KOPT-K1 (cell line): ENCODE results near the gene AMER3.

Experiments used
- H3K27ac ChIP-seq: fragments of 200-600 bp; sonication (generic); 2 replicates; pipeline ENCODE4 v1.5.1; 2016; ENCODE audit warnings: antibody characterized with exemption, mild to moderate bottlenecking, low read depth, low read length; ENCODE audit not compliant: poor library complexity, severe bottlenecking
- H3K36me3 ChIP-seq: fragments of 200-600 bp; sonication (generic); 2 replicates; pipeline ENCODE4 v1.5.1; 2017; ENCODE audit warnings: antibody characterized with exemption, mild to moderate bottlenecking, low read length, moderate library complexity; ENCODE audit not compliant: insufficient read depth
- H3K9me3 ChIP-seq: fragments of 200-600 bp; sonication (generic); 2 replicates; pipeline ENCODE4 v1.5.1; 2017; ENCODE audit warnings: antibody characterized with exemption, low read length, mild to moderate bottlenecking; ENCODE audit not compliant: insufficient read depth, poor library complexity, severe bottlenecking

The AMER3 gene

DNA sequence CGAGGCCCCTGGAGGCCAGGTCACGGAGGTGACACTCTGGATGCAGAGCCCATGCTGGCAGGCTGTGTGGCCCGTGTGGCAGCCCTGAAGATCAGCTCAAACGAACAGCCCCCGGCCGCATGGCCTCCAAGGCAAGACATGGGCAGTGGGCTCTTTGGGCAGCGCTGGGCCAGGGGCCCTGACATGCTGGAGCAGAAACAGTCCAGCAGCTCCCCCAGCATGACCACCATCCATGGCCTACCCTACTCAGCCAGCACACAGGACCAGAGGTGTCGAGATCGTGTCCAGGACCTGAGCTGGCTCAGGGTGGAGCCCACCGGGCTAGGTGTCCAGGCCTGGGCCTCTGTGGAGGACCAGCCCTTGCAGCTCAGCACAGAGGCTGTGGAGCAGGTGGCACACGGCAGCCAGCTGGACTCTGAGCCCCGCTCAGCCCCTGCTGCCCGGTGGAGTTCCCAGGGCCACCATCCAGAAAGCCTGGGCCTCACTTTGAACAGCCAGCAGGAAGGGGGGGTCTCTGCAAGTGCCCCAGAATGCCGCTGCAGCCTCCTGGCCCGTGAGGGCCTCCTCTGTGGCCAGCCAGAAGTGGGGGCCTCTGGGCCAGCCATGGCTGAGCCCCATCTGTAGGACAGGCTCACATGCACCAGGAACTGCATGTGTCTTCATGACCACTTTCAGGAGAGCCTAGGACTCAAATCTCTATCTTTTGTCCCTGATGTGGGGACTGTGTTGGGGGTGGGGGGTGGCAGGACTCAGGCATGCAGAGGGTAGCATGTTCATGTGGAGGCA, 8.9 kb downstream of the AMER3 start:
- Histone ChIP-seq H3K9me3 (no peaks in the 10 kb centered on the region), H3K36me3 (no peaks in the 10 kb centered on the region), H3K27ac (no peak overlapping the region)

DNA sequence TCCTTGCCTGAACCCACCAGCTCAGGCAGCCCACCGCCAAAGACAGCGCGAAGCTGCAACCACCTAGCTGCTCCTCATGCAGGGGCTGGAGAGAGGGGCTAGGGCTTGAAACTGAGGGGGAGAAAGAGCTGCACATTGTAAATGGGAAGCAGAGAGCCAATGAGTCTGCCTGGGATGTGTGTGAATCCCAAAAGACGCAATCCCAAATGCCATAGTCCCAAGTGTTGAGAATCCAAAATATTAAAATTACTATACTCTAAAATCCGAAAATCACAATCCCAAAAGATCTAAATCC, 9.4 kb downstream of the AMER3 start:
- Histone ChIP-seq H3K9me3 (no peaks in the 10 kb centered on the region), H3K36me3 (no peaks in the 10 kb centered on the region), H3K27ac (no peak overlapping the region)

DNA sequence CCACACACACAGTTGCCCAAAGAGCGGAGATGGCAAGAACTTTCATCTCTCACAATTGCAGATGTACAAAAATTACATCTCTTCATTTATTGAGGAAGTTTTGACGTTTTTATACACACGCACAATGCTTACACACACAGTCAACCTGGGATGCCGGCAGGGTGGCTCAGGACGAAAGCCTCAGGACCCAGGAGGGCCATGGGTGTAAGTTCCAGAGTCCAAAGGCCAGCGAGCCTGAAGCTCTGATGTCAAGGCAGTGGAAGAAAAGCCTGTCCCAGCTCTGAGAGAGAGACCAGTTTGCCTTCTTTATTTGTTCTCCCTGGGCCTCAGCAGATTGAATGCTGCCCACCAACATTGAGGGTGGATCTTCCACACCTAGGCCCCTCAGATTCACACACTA, 10.1 kb downstream of the AMER3 start:
- no peak overlapping the region for H3K27ac ChIP-seq
- no peaks in the 10 kb centered on the region for H3K36me3 ChIP-seq

DNA sequence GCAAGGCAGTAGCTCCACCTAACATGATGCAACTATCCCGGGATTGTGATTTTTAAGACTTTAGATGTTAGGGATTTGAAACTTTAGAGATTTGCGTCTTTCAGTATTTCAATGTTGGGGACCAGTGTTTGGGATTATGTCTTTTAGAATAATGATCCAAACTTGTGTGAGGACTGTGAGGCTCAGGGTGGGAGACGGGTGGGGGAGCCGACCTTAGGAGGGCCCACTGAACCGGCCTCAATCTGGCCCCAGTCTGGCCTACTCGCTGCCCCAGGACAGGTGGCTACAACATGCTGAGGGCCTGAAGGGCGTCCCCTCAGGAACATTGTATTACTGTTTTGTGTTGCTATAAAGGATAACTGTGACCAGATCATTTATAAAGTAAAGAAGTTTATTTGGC, 10.7 kb downstream of the AMER3 start:
- Histone ChIP-seq H3K9me3 (no peaks in the 10 kb centered on the region), H3K36me3 (no peaks in the 10 kb centered on the region), H3K27ac (no peak overlapping the region)

More for the DNA sequence above, 10.1 kb downstream of the AMER3 start:
- H3K9me3 ChIP-seq: no peaks in the 10 kb centered on the region

DNA sequence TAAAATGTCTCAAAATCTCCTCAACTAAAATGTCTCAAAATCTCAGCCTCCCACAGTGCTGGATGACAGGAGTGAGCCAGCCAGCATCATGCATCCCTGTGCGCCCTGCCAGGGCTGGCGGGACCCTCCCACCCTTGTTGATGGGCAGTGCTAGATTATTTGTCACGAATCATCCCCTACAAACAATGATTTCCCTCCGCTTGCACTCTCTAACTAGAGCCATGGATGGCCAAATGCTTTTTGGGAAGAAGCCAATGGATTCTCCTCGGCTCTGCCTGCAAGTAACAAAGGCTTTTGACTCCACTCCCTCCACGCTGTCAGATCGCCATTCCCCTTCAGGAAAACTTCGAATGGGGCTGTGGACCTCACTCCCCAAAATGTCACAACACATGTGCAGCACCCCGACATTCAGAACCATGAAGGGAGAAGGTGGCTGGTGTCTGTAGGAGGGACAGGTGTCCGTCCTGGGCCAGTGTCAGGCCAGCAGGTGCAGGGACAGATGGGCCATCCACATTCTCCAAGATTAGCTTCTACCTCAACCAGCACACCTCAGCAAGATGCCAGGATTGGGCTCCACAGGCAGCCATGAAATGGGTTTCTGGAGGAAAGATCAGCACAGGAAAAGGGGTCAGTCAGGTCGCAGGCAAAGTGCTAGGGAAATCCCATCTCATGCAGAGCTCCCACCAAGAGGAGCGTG, 11.5 kb downstream of the AMER3 start:
- H3K36me3 ChIP-seq: no peaks in the 10 kb centered on the region

DNA sequence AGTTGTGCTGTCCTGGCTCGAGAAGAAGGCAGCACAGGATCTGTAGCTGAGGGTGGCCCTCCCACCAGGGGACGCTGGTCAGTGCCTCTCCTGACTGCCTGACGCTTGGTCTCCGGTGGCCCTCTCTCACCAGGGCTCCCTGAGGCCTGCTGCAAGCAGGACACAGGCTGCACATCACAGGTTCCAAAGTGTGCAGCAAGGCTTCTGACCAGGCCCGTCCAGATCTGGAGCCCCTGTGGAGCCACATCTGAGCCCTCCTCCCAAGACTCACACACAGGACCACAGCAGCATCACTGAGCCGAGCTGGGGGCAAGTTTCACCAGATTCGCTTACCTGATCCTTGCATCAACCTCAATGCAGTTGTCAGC, 12.1 kb downstream of the AMER3 start:
- Histone ChIP-seq H3K27ac (no peak overlapping the region), H3K36me3 (no peaks in the 10 kb centered on the region), H3K9me3 (no peaks in the 10 kb centered on the region)

More for the DNA sequence above, 11.5 kb downstream of the AMER3 start:
- no peaks in the 10 kb centered on the region for H3K9me3 ChIP-seq
- H3K27ac ChIP-seq: no peak overlapping the region

DNA sequence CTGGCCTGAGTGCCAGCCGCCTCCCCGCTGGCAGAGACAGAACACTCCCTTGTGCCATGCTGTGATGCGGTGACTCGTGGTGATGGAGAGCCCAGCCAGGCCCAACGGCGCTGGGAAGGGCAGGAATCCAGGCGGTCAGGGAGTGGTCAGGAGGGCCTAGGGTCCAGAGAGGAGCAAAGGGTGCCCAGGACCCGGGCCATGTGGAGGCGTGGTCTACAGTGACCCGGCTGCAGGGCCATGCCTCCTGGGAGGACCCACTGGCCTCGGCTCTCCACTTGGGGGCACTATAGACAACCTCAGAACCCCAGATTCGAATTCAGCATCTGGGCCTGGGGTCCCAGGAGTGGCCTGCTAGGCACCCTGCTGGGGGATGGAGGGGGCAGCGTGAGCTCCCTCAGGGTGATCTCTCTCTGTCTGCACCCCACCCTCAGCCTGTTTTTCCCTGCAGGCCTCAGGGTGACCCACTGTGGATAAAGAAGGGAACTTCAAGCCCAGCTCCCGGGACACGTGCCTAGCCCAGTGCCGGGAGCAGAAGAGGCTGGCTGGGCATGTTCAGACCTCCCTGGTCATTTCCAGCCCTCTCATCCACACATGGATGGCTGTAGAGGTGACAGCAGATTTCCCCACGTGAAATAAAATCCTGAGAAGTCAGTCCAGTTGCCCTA, 13.0 kb downstream of the AMER3 start:
- Histone ChIP-seq H3K9me3 (no peaks in the 10 kb centered on the region), H3K27ac (no peak overlapping the region), H3K36me3 (no peaks in the 10 kb centered on the region)

DNA sequence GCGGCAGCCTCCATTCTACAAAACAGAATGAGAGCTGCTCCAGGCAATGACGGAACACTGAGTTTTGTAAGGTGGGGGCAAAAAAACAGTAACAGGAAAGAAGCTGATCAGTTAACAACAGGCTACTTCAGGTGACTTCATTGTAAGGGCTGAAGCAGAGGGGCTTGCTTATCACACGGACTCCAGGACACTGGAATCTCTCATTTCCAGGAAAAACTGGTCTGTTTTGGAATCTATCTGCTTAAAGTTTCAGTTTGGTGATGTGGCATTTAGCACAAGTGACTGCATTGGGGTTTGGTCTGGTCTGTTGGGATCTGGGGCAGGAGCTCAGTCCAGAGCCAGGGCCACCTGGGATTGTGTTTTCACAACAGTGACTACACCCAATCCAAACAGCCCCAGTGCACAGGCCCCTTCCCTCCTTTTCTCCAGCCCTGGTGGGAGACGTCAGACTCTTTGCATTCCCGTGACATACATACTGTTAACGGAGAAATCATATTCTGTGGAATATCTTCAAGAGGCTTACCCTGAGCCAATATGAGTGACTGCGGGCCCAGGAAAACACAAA, 14.1 kb downstream of the AMER3 start:
- no peaks in the 10 kb centered on the region for H3K36me3 ChIP-seq
- H3K27ac ChIP-seq: no peak overlapping the region
- no peaks in the 10 kb centered on the region for H3K9me3 ChIP-seq

DNA sequence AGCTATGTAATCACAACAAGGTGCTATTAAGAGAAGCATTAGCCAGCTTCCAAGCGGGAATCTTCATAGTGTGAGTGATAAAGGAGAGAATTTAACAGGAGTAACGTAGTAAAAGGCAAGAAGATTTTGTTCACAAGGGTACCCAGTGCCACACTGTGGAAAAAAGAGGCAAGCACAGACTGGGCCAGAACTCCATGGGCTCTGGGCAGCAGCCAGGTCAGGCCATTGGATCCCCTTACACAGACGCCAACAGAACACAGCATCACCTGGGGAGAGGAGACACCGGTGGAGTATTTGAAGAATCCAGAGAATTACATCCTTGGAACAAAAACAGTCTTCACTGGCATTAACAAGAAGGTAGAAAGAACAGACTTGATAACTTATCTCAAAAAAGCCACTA, 21.2 kb downstream of the AMER3 start:
- H3K9me3 ChIP-seq: no peaks in the 10 kb centered on the region
- H3K36me3 ChIP-seq: no peaks in the 10 kb centered on the region
- H3K27ac ChIP-seq: no peak overlapping the region

DNA sequence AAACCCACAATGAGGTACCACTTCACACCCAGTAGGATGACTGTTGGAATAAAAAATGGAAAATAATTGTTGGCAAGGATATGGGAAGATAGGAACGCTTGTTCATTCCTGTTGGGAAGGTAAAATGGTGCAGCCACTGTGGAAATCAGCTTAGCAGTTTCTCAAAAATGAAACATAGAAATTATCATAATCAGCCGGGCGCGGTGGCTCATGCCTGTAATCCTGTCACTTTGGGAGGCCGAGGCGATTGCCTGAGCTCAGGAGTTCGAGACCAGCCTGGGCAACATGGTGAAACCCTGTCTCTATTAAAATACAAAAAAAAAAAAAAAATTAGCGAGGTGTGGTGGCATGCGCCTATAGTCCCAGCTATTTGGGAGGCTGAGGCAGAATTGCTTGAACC, 23.4 kb downstream of the AMER3 start:
- Histone ChIP-seq H3K27ac (no peak overlapping the region), H3K36me3 (no peaks in the 10 kb centered on the region), H3K9me3 (no peaks in the 10 kb centered on the region)

DNA sequence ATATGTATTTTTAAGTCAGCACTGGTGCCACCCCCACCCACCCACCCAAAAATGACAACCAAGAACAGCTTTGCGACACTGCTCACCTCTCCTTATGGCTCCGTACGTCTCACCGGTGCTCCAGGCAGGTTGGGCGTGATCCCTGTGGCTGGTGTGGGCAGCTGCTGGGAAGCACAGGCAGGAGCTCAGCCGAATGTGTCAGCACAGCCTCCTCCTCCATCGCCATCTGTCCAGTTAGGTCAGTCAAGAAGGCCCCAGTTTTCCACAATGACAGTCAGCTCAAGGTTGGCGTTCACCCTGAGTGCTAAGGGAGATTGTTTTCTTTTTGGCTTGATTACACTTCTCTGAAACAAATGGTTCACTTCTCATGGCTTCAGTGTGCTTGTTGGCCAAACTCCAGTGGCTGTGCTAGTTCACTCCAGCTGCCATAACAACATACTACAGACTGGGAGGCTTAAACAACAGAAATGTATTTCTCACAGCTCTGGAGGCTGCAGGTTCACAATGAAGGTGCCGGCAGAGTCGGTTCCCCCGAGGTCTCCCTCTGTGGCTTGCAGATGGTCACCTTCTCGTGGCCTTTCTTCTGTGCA, 30.2 kb downstream of the AMER3 start:
- H3K36me3 ChIP-seq: no peaks in the 10 kb centered on the region
- H3K27ac ChIP-seq: no peak overlapping the region
- no peaks in the 10 kb centered on the region for H3K9me3 ChIP-seq

DNA sequence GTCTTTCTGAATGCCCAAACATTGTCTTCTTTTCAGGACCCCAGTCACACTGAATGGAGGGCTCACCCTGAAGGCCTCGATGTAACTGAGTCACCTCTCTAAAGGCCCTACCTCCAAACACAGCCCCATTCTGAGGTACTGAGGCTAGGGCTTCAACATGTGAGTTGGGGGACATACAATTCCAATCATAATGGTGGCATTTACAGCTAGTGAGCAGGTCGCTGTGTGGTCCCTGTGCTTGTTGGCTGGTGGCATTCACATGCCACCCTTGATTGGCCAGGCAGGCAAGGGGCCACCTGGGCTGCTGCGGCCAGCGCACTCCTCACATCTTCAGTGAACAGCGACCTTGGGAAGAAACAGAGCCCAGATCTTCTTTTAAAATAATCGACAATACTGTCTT, 30.7 kb downstream of the AMER3 start:
- H3K36me3 ChIP-seq: no peaks in the 10 kb centered on the region
- H3K27ac ChIP-seq: no peak overlapping the region
- no peaks in the 10 kb centered on the region for H3K9me3 ChIP-seq

DNA sequence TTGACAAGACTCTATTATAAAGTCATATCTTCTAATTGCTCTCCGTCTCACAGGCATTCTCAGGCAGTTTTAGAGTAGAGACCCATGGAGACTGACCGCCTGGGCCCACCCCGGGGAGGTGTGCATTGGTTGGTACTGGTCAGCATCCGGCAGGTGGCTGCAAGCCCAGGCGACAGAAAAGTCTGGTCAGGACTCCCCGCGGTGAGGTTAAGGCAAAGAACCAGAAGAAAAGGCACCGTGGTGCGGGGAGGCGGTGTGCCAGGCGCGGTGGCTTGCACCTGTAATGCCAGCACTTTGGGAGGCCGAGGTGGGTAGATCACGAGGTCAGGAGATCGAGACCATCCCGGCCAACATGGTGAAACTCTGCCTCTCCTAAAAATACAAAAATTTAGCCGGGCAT, 32.5 kb downstream of the AMER3 start:
- H3K9me3 ChIP-seq: no peaks in the 10 kb centered on the region
- H3K27ac ChIP-seq: no peak overlapping the region

DNA sequence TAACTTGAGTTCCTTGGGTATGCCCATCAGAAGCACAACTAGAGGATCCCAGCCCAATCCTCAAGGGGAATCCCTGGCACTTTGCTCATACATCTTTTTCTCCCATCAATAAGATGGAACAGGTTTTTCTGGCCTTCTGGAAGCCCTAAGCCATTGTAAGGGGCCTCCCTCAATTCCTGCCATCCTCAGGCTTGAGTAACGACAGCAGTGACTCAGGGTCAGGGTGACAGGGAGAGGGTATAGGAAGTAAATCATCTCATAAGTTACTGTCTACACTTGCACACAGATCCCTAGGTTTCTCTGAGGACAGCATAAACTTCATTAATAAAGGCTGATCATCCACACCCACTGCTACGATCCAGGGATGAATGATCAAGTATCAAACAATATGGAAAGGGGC, 35.0 kb downstream of the AMER3 start:
- H3K27ac ChIP-seq: no peak overlapping the region
- H3K9me3 ChIP-seq: no peaks in the 10 kb centered on the region
- H3K36me3 ChIP-seq: no peaks in the 10 kb centered on the region

More for the DNA sequence above, 32.5 kb downstream of the AMER3 start:
- no peaks in the 10 kb centered on the region for H3K36me3 ChIP-seq
